Measurements from ENCODE around the gene SRGAP3.
A peak's percentile ranks its signal among the peaks of the same experiment; 100 is the strongest.

The SRGAP3 gene

GRCh38 chr3:9254764-9255163 is 5.3 kb upstream of the SRGAP3 start:
- TF ChIP-seq, protein P1, sequence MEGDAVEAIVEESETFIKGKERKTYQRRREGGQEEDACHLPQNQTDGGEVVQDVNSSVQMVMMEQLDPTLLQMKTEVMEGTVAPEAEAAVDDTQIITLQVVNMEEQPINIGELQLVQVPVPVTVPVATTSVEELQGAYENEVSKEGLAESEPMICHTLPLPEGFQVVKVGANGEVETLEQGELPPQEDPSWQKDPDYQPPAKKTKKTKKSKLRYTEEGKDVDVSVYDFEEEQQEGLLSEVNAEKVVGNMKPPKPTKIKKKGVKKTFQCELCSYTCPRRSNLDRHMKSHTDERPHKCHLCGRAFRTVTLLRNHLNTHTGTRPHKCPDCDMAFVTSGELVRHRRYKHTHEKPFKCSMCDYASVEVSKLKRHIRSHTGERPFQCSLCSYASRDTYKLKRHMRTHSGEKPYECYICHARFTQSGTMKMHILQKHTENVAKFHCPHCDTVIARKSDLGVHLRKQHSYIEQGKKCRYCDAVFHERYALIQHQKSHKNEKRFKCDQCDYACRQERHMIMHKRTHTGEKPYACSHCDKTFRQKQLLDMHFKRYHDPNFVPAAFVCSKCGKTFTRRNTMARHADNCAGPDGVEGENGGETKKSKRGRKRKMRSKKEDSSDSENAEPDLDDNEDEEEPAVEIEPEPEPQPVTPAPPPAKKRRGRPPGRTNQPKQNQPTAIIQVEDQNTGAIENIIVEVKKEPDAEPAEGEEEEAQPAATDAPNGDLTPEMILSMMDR (IDR thresholded peaks at IDR 0.05; ENCODE audit: low read length, missing control alignments): no peak
- no peak for DNase-seq (ENCODE audit: low read depth)
- no peak overlapping the region for H3K4me3 ChIP-seq (replicated peaks; ENCODE audit: low read depth, low read length)

GRCh38 chr3:9253327-9253726 is 3.9 kb upstream of the SRGAP3 start:
- no peak overlapping the region for H3K4me3 ChIP-seq (replicated peaks; ENCODE audit: low read depth, low read length)
- TF ChIP-seq, protein P1 (IDR thresholded peaks at IDR 0.05; ENCODE audit: low read length, missing control alignments): no peak
- no peak for DNase-seq (ENCODE audit: low read depth)

GRCh38 chr3:9251055-9251786 is 1.8 kb upstream of the SRGAP3 start:
- TF ChIP-seq, protein P1 (IDR thresholded peaks at IDR 0.05; ENCODE audit: low read length, missing control alignments): no peak
- H3K4me3 ChIP-seq (replicated peaks; ENCODE audit: low read depth, low read length): no peak overlapping the region
- no peak for DNase-seq (ENCODE audit: low read depth)

DNA sequence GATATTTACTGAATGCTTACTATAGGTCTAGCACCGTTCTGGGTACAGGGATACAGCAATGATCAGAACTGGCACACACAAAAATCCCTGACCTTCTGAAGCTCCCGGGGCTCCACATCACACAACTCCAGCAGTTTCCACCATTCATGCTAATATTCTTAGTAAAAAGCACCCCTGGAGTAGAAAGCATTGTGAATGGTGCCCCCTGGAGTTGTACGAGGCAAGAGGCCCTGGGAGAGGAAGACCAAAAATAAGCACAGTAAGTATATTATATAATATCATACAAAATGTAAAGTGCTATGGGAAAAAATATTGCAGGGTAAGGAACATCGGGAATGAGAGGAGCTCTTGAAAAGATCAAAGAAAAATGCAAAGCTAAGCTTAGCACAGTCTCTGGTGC is 790 bp upstream of the SRGAP3 start:
- H3K4me3 ChIP-seq (replicated peaks; ENCODE audit: low read depth, low read length): no peak overlapping the region
- no peak for DNase-seq (ENCODE audit: low read depth)
- TF ChIP-seq, protein P1 (IDR thresholded peaks at IDR 0.05; ENCODE audit: low read length, missing control alignments): no peak

- peak; percentile 1 for DNase-seq (ENCODE audit: low read depth)
- TF ChIP-seq, protein P1 (IDR thresholded peaks at IDR 0.05; ENCODE audit: low read length, missing control alignments): no peak
- peak overlapping the region; percentile 54 for H3K4me3 ChIP-seq (replicated peaks; ENCODE audit: low read depth, low read length)
Observed at GRCh38 chr3:9248522-9249271, 749 bp downstream of the SRGAP3 start.

- no peak for DNase-seq (ENCODE audit: low read depth)
- no peak overlapping the region for H3K4me3 ChIP-seq (replicated peaks; ENCODE audit: low read depth, low read length)
- TF ChIP-seq, protein P1 (IDR thresholded peaks at IDR 0.05; ENCODE audit: low read length, missing control alignments): no peak
Observed at GRCh38 chr3:9247941-9248521, 1.4 kb downstream of the SRGAP3 start.
